Endodermal cell (in vitro differentiated cells): Measurements from ENCODE around the gene CREB3. TPM values are rescaled to one million over a fixed set of nuclear protein-coding genes. Genes with fewer than 3 reads are reported as not detected.

Experiments
- DNase-seq: peaks from one replicate; pipeline ENCODE4 v3.0.0-alpha.2; 2017
- H3K27ac ChIP-seq: 2 replicates; pipeline ENCODE4 v1.5.1; 2013; ENCODE audit warnings: mild to moderate bottlenecking, low read depth, low read length, moderate library complexity
- H3K27me3 ChIP-seq: 2 replicates; pipeline ENCODE4 v1.6.1; 2013; ENCODE audit warnings: mild to moderate bottlenecking, low read length, moderate library complexity; ENCODE audit not compliant: insufficient read depth, control insufficient read depth, poor library complexity, severe bottlenecking
- H3K36me3 ChIP-seq: 2 replicates; pipeline ENCODE4 v1.7.0; 2013; ENCODE audit warnings: mild to moderate bottlenecking, low read length, moderate library complexity; ENCODE audit not compliant: control insufficient read depth, insufficient read depth
- H3K4me1 ChIP-seq: one replicate; pipeline ENCODE4 v1.7.0; 2013; ENCODE audit warnings: low read length; ENCODE audit not compliant: control insufficient read depth, insufficient read depth
- H3K4me3 ChIP-seq: 2 replicates; pipeline ENCODE4 v1.5.1; 2013; ENCODE audit warnings: mild to moderate bottlenecking, low read length, moderate library complexity
- H3K9ac ChIP-seq: 2 replicates; pipeline ENCODE4 v1.6.1; 2013; ENCODE audit warnings: mild to moderate bottlenecking, low read length, moderate library complexity; ENCODE audit not compliant: poor library complexity, severe bottlenecking; ENCODE audit errors: extremely low read depth
- H3K9me3 ChIP-seq: 2 replicates; pipeline ENCODE4 v1.6.1; 2013; ENCODE audit warnings: mild to moderate bottlenecking, low read length, moderate library complexity; ENCODE audit not compliant: control insufficient read depth
- H3K27ac Mint-ChIP-seq: 2 replicates; pipeline ENCODE4 v1.8.0; 2020; ENCODE audit warnings: mixed read lengths
- H3K27me3 Mint-ChIP-seq: 2 replicates; pipeline ENCODE4 v1.8.0; 2021; ENCODE audit warnings: mild to moderate bottlenecking, mixed read lengths; ENCODE audit not compliant: insufficient read depth
- H3K36me3 Mint-ChIP-seq: 2 replicates; pipeline ENCODE4 v1.8.0; 2020; ENCODE audit warnings: low read depth, mixed read lengths
- H3K4me1 Mint-ChIP-seq: 2 replicates; pipeline ENCODE4 v1.8.0; 2020; ENCODE audit warnings: mixed read lengths
- H3K4me3 Mint-ChIP-seq: 2 replicates; pipeline ENCODE4 v1.8.0; 2020; ENCODE audit warnings: mild to moderate bottlenecking, moderate library complexity, mixed read lengths
- H3K9me3 Mint-ChIP-seq: 2 replicates; pipeline ENCODE4 v1.8.0; 2020; ENCODE audit warnings: mild to moderate bottlenecking, mixed read lengths
- WGBS, 2 experiments: methylation state at CpG; one replicate each; pipeline versions ENCODE4 v1.1.5 to v1.1.7; 2013; ENCODE audit warnings: missing lambda C conversion rate in 2 of 2, mixed read lengths in 1 of 2; ENCODE audit not compliant: insufficient coverage in 1 of 2, insufficient read length in 1 of 2; 5-methylcytosine and 5-hydroxymethylcytosine counted together
- total RNA-seq, 2 donors: library from RNA; stranded (reverse); fragmentation: NEBNext Ultra II Directional in 1 of 2; extraction: Animal tissue kit (Norgen Biotek cat#: 25700) in 1 of 2; gene quantifications; 2 replicates in 1 of 2; 3 replicates in 1 of 2; pipeline ENCODE4 v1.2.1, GENCODE V29; 2021
- TF ChIP-seq, protein P1 (sequence below): fragments of 200-600 bp; sonication (generic); conservative IDR thresholded peaks from 2 replicates; pipeline ENCODE4 v1.5.0; 2021; ENCODE audit warnings: antibody characterized with exemption, mild to moderate bottlenecking

CREB3 gene
- total RNA-seq, 2 donors from 2014 or later: 28.1 to 33.6 TPM

DNA sequence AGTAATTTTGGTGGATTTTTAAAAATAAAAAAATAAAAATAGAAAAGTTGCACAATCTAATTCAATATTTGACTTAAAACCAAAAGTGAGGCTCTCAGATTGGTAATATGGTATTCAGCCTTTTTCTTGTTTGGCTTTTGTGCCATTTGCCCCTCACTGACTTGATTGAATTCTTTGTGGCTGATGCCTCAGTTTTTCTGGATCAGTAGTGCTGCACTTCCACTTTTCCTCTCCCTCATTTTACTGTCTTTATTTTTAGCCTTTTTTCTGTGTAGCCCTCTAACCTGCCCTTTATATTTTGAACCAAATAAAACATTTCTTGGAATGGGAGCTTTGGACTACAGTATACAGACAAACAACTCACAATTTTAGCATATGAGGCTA lies 25.4 kb downstream of the CREB3 start:
- Histone ChIP-seq H3K9me3 (no peaks in the 10 kb centered on the region), H3K4me1 (no peaks in the 10 kb centered on the region), H3K9ac (peak overlapping the region; percentile 72), H3K27me3 (no peaks in the 10 kb centered on the region), H3K4me3 (peak overlapping the region; percentile 85), H3K36me3 (peaks cover 30% of the 10 kb centered on the region), H3K27ac (no peak overlapping the region)
- TF ChIP-seq, protein P1, sequence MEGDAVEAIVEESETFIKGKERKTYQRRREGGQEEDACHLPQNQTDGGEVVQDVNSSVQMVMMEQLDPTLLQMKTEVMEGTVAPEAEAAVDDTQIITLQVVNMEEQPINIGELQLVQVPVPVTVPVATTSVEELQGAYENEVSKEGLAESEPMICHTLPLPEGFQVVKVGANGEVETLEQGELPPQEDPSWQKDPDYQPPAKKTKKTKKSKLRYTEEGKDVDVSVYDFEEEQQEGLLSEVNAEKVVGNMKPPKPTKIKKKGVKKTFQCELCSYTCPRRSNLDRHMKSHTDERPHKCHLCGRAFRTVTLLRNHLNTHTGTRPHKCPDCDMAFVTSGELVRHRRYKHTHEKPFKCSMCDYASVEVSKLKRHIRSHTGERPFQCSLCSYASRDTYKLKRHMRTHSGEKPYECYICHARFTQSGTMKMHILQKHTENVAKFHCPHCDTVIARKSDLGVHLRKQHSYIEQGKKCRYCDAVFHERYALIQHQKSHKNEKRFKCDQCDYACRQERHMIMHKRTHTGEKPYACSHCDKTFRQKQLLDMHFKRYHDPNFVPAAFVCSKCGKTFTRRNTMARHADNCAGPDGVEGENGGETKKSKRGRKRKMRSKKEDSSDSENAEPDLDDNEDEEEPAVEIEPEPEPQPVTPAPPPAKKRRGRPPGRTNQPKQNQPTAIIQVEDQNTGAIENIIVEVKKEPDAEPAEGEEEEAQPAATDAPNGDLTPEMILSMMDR: no peak
- H3K27ac Mint-ChIP-seq: peak overlapping the region; percentile 57
- peaks cover 8% of the 10 kb centered on the region for H3K4me1 Mint-ChIP-seq
- H3K27me3 Mint-ChIP-seq: no peaks in the 10 kb centered on the region
- H3K36me3 Mint-ChIP-seq: peaks cover 19% of the 10 kb centered on the region
- DNase-seq: no peak
- peak overlapping the region; percentile 95 for H3K4me3 Mint-ChIP-seq
- no peaks in the 10 kb centered on the region for H3K9me3 Mint-ChIP-seq

DNA sequence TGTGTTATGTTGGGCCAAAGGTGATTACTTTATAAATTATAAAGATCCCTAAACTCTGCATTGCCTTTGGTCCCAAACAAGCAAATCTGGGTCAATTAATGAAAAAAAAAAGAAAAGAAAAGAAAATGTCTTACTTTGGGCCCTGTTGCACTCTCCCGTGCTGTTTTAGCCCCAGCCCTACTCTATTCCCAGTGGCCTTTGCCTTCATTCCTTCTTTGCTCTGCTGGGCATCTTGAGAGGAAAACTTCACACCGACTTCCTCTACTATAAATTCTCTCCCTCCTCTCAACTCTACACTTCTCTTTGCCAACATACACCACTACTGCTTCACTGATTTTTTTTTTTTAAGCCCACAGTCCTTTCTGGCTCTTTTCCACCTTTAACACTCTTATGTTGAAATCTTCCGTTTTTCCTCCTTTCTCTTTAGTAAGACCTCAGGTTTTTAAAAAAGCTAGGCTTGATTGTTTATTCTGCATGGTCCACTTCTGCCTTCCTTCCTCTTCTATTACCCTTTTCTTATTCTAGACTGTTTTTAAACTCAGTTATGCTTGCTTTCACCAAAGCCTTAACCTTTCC lies 26.1 kb downstream of the CREB3 start:
- no peak for DNase-seq
- Histone ChIP-seq H3K9ac (no peak overlapping the region), H3K4me1 (no peaks in the 10 kb centered on the region), H3K36me3 (peaks cover 23% of the 10 kb centered on the region), H3K9me3 (no peaks in the 10 kb centered on the region), H3K27me3 (no peaks in the 10 kb centered on the region), H3K27ac (no peak overlapping the region), H3K4me3 (peak overlapping the region; percentile 85)
- no peaks in the 10 kb centered on the region for H3K9me3 Mint-ChIP-seq
- WGBS, 2 experiments: 83 to 86% methylated on average over 2 to 3 of the region's 3 CpGs
- H3K4me1 Mint-ChIP-seq: peaks cover 8% of the 10 kb centered on the region
- H3K27ac Mint-ChIP-seq: no peak overlapping the region
- H3K27me3 Mint-ChIP-seq: no peaks in the 10 kb centered on the region
- H3K36me3 Mint-ChIP-seq: peaks cover 15% of the 10 kb centered on the region
- TF ChIP-seq, protein P1: no peak
- H3K4me3 Mint-ChIP-seq: peak overlapping the region; percentile 95

DNA sequence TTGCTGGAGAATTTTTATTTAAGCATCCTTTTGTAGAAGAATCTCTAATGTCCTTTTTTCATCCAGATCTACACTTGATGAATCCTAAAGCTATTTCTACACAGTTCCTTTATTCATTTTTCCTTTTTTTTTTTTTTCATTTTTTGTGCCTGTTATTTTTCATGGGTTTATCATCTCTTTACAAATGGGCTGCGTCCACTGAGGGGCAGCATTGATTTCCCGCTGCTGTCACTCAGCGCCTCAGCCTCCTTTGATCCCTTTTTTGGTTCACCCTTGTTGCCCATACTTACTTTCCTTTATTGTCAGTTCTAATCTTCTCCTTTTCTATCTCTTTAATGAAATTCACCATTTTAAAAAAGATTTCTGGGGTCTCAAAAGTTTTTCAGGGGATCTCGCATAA lies 27.3 kb downstream of the CREB3 start:
- Mint-ChIP-seq H3K9me3 (no peaks in the 10 kb centered on the region), H3K4me3 (no peak overlapping the region), H3K27ac (no peak overlapping the region), H3K27me3 (no peaks in the 10 kb centered on the region), H3K4me1 (peaks cover 8% of the 10 kb centered on the region), H3K36me3 (peaks cover 7% of the 10 kb centered on the region)
- Histone ChIP-seq H3K27ac (no peak overlapping the region), H3K9ac (no peak overlapping the region), H3K36me3 (peaks cover 11% of the 10 kb centered on the region), H3K4me1 (no peaks in the 10 kb centered on the region), H3K9me3 (no peaks in the 10 kb centered on the region), H3K4me3 (no peak overlapping the region), H3K27me3 (no peaks in the 10 kb centered on the region)
- TF ChIP-seq, protein P1: no peak
- WGBS, 2 experiments: 95 to 96% methylated on average over 4 of the region's 4 CpGs
- no peak for DNase-seq
